SK-N-SH treated with all-trans-retinoic acid at 6 μM for 48 hours (cell line): ENCODE measurements around the gene PTPRT.

Source experiments
- ATAC-seq: fragments of 200-7000 bp; cut with Tn5 transposase; 3 replicates; pipeline ENCODE4 v1.9.1; 2020; ENCODE audit warnings: mild to moderate bottlenecking, moderate library complexity
- BACH2 ChIP-seq: fragments of 250-450 bp; sonication (Bioruptor Pico); IDR thresholded peaks from 2 replicates; pipeline ENCODE4 v1.9.0; 2021; ENCODE audit warnings: mild to moderate bottlenecking, borderline replicate concordance
- CREB5 ChIP-seq: fragments of 250-450 bp; sonication (Bioruptor Pico); IDR thresholded peaks from 2 replicates; pipeline ENCODE4 v1.5.1; 2020; ENCODE audit warnings: low read depth, mild to moderate bottlenecking, moderate library complexity
- CSRNP3 ChIP-seq: fragments of 250-450 bp; sonication (Bioruptor Pico); IDR thresholded peaks from 2 replicates; pipeline ENCODE4 v1.5.1; 2021; ENCODE audit warnings: mild to moderate bottlenecking, moderate library complexity
- ESRRG ChIP-seq: fragments of 250-450 bp; sonication (Bioruptor Pico); IDR thresholded peaks from 2 replicates; pipeline ENCODE4 v1.6.1; 2021; ENCODE audit warnings: mild to moderate bottlenecking
- GLIS3 ChIP-seq: fragments of 250-450 bp; sonication (Bioruptor Pico); IDR thresholded peaks from 2 replicates; pipeline ENCODE4 v1.5.0; 2020; ENCODE audit warnings: mild to moderate bottlenecking, moderate library complexity
- ISL1 ChIP-seq: fragments of 250-450 bp; sonication (Bioruptor Pico); IDR thresholded peaks from 2 replicates; pipeline ENCODE4 v2.1.2; 2022; ENCODE audit warnings: mild to moderate bottlenecking, moderate library complexity
- OSR1 ChIP-seq: fragments of 250-450 bp; sonication (Bioruptor Pico); IDR thresholded peaks from 2 replicates; pipeline ENCODE4 v1.8.0; 2022; ENCODE audit warnings: moderate library complexity, mild to moderate bottlenecking, inconsistent platforms
- PATZ1 ChIP-seq: fragments of 250-450 bp; sonication (Bioruptor Pico); IDR thresholded peaks from 2 replicates; pipeline ENCODE4 v1.8.0; 2020; ENCODE audit warnings: mild to moderate bottlenecking, moderate library complexity, borderline replicate concordance
- POU6F1 ChIP-seq: fragments of 250-450 bp; sonication (Bioruptor Pico); IDR thresholded peaks from 2 replicates; pipeline ENCODE4 v1.8.0; 2021; ENCODE audit warnings: low read depth, mild to moderate bottlenecking, moderate library complexity, borderline replicate concordance
- PPARA ChIP-seq: fragments of 250-450 bp; sonication (Bioruptor Pico); IDR thresholded peaks from 2 replicates; pipeline ENCODE4 v1.5.0; 2020; ENCODE audit warnings: mild to moderate bottlenecking, borderline replicate concordance
- RARB ChIP-seq: fragments of 250-450 bp; sonication (Bioruptor Pico); IDR thresholded peaks from 2 replicates; pipeline ENCODE4 v1.8.0; 2021; ENCODE audit warnings: mild to moderate bottlenecking, moderate library complexity
- SNAI2 ChIP-seq: fragments of 250-450 bp; sonication (Bioruptor Pico); IDR thresholded peaks from 2 replicates; pipeline ENCODE4 v1.5.0; 2020; ENCODE audit warnings: mild to moderate bottlenecking, moderate library complexity
- TCF4 ChIP-seq: fragments of 250-450 bp; sonication (Bioruptor Pico); IDR thresholded peaks from 2 replicates; pipeline ENCODE4 v1.8.0; 2021; ENCODE audit warnings: mild to moderate bottlenecking, moderate library complexity, borderline replicate concordance
- TSHZ2 ChIP-seq: fragments of 250-450 bp; sonication (Bioruptor Pico); IDR thresholded peaks from 2 replicates; pipeline ENCODE4 v1.5.0; 2020; ENCODE audit warnings: mild to moderate bottlenecking, moderate library complexity
- ZC3H10 ChIP-seq: fragments of 250-450 bp; sonication (Bioruptor Pico); IDR thresholded peaks from 2 replicates; pipeline ENCODE4 v1.5.1; 2021; ENCODE audit warnings: mild to moderate bottlenecking, moderate library complexity
- ZFP3 ChIP-seq: fragments of 250-450 bp; sonication (Bioruptor Pico); IDR thresholded peaks from 2 replicates; pipeline ENCODE4 v1.5.0; 2020; ENCODE audit warnings: mild to moderate bottlenecking, moderate library complexity
- ZFP30 ChIP-seq: fragments of 450-650 bp; formaldehyde crosslinking; IDR thresholded peaks from 2 replicates; pipeline ENCODE4 v1.5.0; 2022; ENCODE audit warnings: mild to moderate bottlenecking, moderate library complexity
- ZNF565 ChIP-seq: fragments of 450-650 bp; formaldehyde crosslinking; conservative IDR thresholded peaks from 2 replicates; pipeline ENCODE4 v1.5.0; 2020; ENCODE audit warnings: low read depth, mild to moderate bottlenecking, moderate library complexity
- ZNF70 ChIP-seq: fragments of 450-650 bp; formaldehyde crosslinking; IDR thresholded peaks from 2 replicates; pipeline ENCODE4 v1.5.0; 2020; ENCODE audit warnings: mild to moderate bottlenecking, moderate library complexity
- ZNF8 ChIP-seq: fragments of 450-650 bp; formaldehyde crosslinking; IDR thresholded peaks from 2 replicates; pipeline ENCODE4 v1.5.0; 2020; ENCODE audit warnings: mild to moderate bottlenecking, moderate library complexity

The PTPRT gene

GRCh38 chr20:43186312-43186711, 3.4 kb downstream of the PTPRT start:
- TF ChIP-seq CSRNP3 (CRISPR knock-in tag) (no peak), RARB (no peak), CREB5 (CRISPR knock-in tag) (no peak), ZC3H10 (CRISPR knock-in tag) (no peak), POU6F1 (no peak), ZNF8 (CRISPR knock-in tag) (no peak)
- no peak for ATAC-seq

GRCh38 chr20:43185901-43186300, 3.8 kb downstream of the PTPRT start:
- ATAC-seq, result no peak
- no peak for TF ChIP-seq SNAI2 (CRISPR knock-in tag)
- TF ChIP-seq ESRRG (CRISPR knock-in tag), result no peak
- TF ChIP-seq ZNF8 (CRISPR knock-in tag), result no peak
- no peak for TF ChIP-seq ZFP3 (CRISPR knock-in tag)
- TF ChIP-seq TSHZ2 (CRISPR knock-in tag), result no peak
- no peak for TF ChIP-seq RARB
- TF ChIP-seq, all 23 proteins: peak for 0

- no peak for ATAC-seq
- TF ChIP-seq ISL1 (CRISPR knock-in tag), result no peak
- no peak for TF ChIP-seq OSR1 (CRISPR knock-in tag)
- TF ChIP-seq SNAI2 (CRISPR knock-in tag), result no peak
- TF ChIP-seq TCF4 (CRISPR knock-in tag), result no peak
- no peak for TF ChIP-seq GLIS3 (CRISPR knock-in tag)
- TF ChIP-seq ZC3H10 (CRISPR knock-in tag), result no peak
- TF ChIP-seq ZNF70 (CRISPR knock-in tag), result no peak
- TF ChIP-seq ESRRG (CRISPR knock-in tag), result no peak
- no peak for TF ChIP-seq ZFP3 (CRISPR knock-in tag)
- no peak for TF ChIP-seq TSHZ2 (CRISPR knock-in tag)
- TF ChIP-seq CREB5 (CRISPR knock-in tag), result no peak
- no peak for TF ChIP-seq ZFP30 (CRISPR knock-in tag)
- TF ChIP-seq CSRNP3 (CRISPR knock-in tag), result no peak
- TF ChIP-seq ZNF8 (CRISPR knock-in tag), result no peak
- TF ChIP-seq BACH2 (CRISPR knock-in tag), result no peak
- no peak for TF ChIP-seq ZNF565 (CRISPR knock-in tag)
- TF ChIP-seq PPARA (CRISPR knock-in tag), result no peak
- no peak for TF ChIP-seq PATZ1 (CRISPR knock-in tag)
- no peak for TF ChIP-seq POU6F1
Observed at GRCh38 chr20:43183536-43184070, 6.1 kb downstream of the PTPRT start.
